IMR-90 (cell line): Measurements from ENCODE around the gene PRUNE2. TPM values are rescaled to one million over a fixed set of nuclear protein-coding genes. Genes with fewer than 3 reads are reported as not detected.

Experiments
- ATAC-seq: fragments of 200-7000 bp; cut with Tn5 transposase; 2 replicates; pipeline ENCODE4 v1.9.1; 2020; ENCODE audit warnings: low read depth, mild to moderate bottlenecking, moderate library complexity
- BruUV-seq: library from RNA; stranded (reverse); fragments of 400-500 nt; replicated peaks from 2 replicates; lab custom pipeline; 2021; lab: Mats Ljungman, UMichigan
- CTCF ChIA-PET: fragments of 300-600 bp; formaldehyde crosslinking; extraction: SDS; loops from one replicate; lab custom pipeline; 2021; ENCODE audit warnings: antibody characterized with exemption; lab: Yijun Ruan, JAX
- POLR2A ChIA-PET: fragments of 300-600 bp; sonication (Branson Sonifier 250); formaldehyde crosslinking; loops from one replicate; lab custom pipeline; 2022; ENCODE audit warnings: antibody characterized with exemption; ENCODE audit not compliant: unreplicated experiment; lab: Charles Lee
- DNase-seq: peaks from one replicate; pipeline ENCODE4 v3.0.0; 2013
- H2AFZ ChIP-seq: replicated peaks from 2 replicates; pipeline ENCODE3; 2013; ENCODE audit warnings: low read length, mild to moderate bottlenecking; ENCODE audit not compliant: poor library complexity
- H2AK5ac ChIP-seq: 2 replicates; pipeline ENCODE4 v1.6.1; 2013; ENCODE audit warnings: low read depth, low read length, inconsistent platforms
- H2AK9ac ChIP-seq: replicated peaks from 2 replicates; pipeline ENCODE3; 2013; ENCODE audit warnings: mild to moderate bottlenecking, low read depth, low read length, moderate library complexity; ENCODE audit not compliant: poor library complexity
- H2BK120ac ChIP-seq: 2 replicates; pipeline ENCODE4 v1.6.1; 2013; ENCODE audit warnings: low read depth, low read length, inconsistent platforms
- H2BK15ac ChIP-seq: 3 replicates; pipeline ENCODE4 v1.6.1; 2013; ENCODE audit warnings: low read depth, low read length, inconsistent platforms
- H2BK20ac ChIP-seq: 2 replicates; pipeline ENCODE4 v1.6.1; 2013; ENCODE audit warnings: low read depth, mild to moderate bottlenecking, inconsistent platforms, low read length, moderate library complexity
- H2BK5ac ChIP-seq: 2 replicates; pipeline ENCODE4 v1.6.1; 2013; ENCODE audit warnings: mild to moderate bottlenecking, low read depth, low read length, inconsistent platforms; ENCODE audit not compliant: poor library complexity, severe bottlenecking
- H3K14ac ChIP-seq: replicated peaks from 2 replicates; pipeline ENCODE4 v1.6.1; 2013; ENCODE audit warnings: low read depth, low read length, inconsistent platforms
- H3K18ac ChIP-seq: 2 replicates; pipeline ENCODE4 v1.6.1; 2013; ENCODE audit warnings: low read depth, low read length, control low read depth
- H3K23ac ChIP-seq: 2 replicates; pipeline ENCODE4 v1.6.1; 2013; ENCODE audit warnings: low read depth, low read length, inconsistent platforms
- H3K27ac ChIP-seq: 2 replicates; pipeline ENCODE4 v1.5.1; 2013; ENCODE audit warnings: mild to moderate bottlenecking, control low read depth, low read length; ENCODE audit not compliant: insufficient read depth
- H3K27me3 ChIP-seq: 2 replicates; pipeline ENCODE4 v1.6.1; 2013; ENCODE audit warnings: low read length; ENCODE audit not compliant: control insufficient read depth, insufficient read depth
- H3K36me3 ChIP-seq: 2 replicates; pipeline ENCODE4 v1.6.1; 2013; ENCODE audit warnings: low read length, mixed read lengths; ENCODE audit not compliant: control insufficient read depth, insufficient read depth
- H3K4ac ChIP-seq: 2 replicates; pipeline ENCODE4 v1.6.1; 2013; ENCODE audit warnings: low read depth, low read length, inconsistent platforms
- H3K4me1 ChIP-seq: 2 replicates; pipeline ENCODE4 v1.6.1; 2013; ENCODE audit warnings: low read length, mixed read lengths; ENCODE audit not compliant: control insufficient read depth, insufficient read depth
- H3K4me2 ChIP-seq: 2 replicates; pipeline ENCODE4 v1.6.1; 2013; ENCODE audit warnings: low read depth, mild to moderate bottlenecking, control low read depth, low read length, moderate library complexity
- H3K4me3 ChIP-seq: 2 replicates; pipeline ENCODE4 v1.5.1; 2013; ENCODE audit warnings: low read depth, mild to moderate bottlenecking, control low read depth, low read length, moderate library complexity; ENCODE audit not compliant: insufficient read depth
- H3K56ac ChIP-seq: 2 replicates; pipeline ENCODE4 v1.6.1; 2013; ENCODE audit warnings: low read length, inconsistent platforms; ENCODE audit not compliant: insufficient read depth; ENCODE audit errors: extremely low read depth
- H3K79me1 ChIP-seq, 2 experiments: 2 replicates each; pipeline ENCODE4 v1.6.1; 2013; ENCODE audit warnings: low read length in 2 of 2, inconsistent platforms in 1 of 2, low read depth in 1 of 2
- H3K9ac ChIP-seq: 2 replicates; pipeline ENCODE4 v1.6.1; 2013; ENCODE audit warnings: low read depth, low read length, control low read depth
- H3K9me1 ChIP-seq: 2 replicates; pipeline ENCODE4 v1.6.1; 2013; ENCODE audit warnings: low read length, inconsistent platforms; ENCODE audit not compliant: insufficient read depth
- H3K9me3 ChIP-seq: 2 replicates; pipeline ENCODE4 v1.6.1; 2013; ENCODE audit warnings: low read length; ENCODE audit not compliant: control insufficient read depth, insufficient read depth
- H4K20me1 ChIP-seq: 2 replicates; pipeline ENCODE4 v1.6.1; 2013; ENCODE audit warnings: low read length, inconsistent platforms; ENCODE audit not compliant: insufficient read depth
- H4K5ac ChIP-seq: 2 replicates; pipeline ENCODE4 v1.6.1; 2013; ENCODE audit warnings: mild to moderate bottlenecking, low read depth, low read length, control low read depth
- H4K8ac ChIP-seq, 2 experiments: 2 replicates each; pipeline ENCODE4 v1.6.1; 2013; ENCODE audit warnings: low read depth in 2 of 2, low read length in 2 of 2, control low read depth in 1 of 2, inconsistent platforms in 1 of 2
- H4K91ac ChIP-seq: 2 replicates; pipeline ENCODE4 v1.6.1; 2013; ENCODE audit warnings: low read depth, low read length, inconsistent platforms; ENCODE audit not compliant: insufficient read depth
- CEBPB ChIP-seq: IDR thresholded peaks from 2 replicates; pipeline ENCODE4 v1.6.1; 2012; ENCODE audit warnings: low read depth, low read length, improper control_type of control experiment
- POLR2A ChIP-seq: IDR thresholded peaks from 2 replicates; pipeline ENCODE4 v1.6.1; 2012; ENCODE audit warnings: mild to moderate bottlenecking, low read depth, low read length
- RCOR1 ChIP-seq: IDR thresholded peaks from 2 replicates; pipeline ENCODE4 v1.6.1; 2012; ENCODE audit warnings: mild to moderate bottlenecking, low read length, improper control_type of control experiment; ENCODE audit not compliant: insufficient replicate concordance
- SMC3 ChIP-seq: fragments of 150-350 bp; IDR thresholded peaks from 2 replicates; pipeline ENCODE4 v1.6.1; 2016; ENCODE audit warnings: low read depth, mild to moderate bottlenecking, antibody characterized with exemption, low read length, moderate library complexity
- WGBS, 2 experiments: methylation state at CpG; one replicate each; pipeline versions ENCODE4 v1.1.5 to v1.1.7; 2013; ENCODE audit warnings: missing lambda C conversion rate in 2 of 2; ENCODE audit not compliant: insufficient read length in 1 of 2; ENCODE audit errors: extremely low coverage in 2 of 2; 5-methylcytosine and 5-hydroxymethylcytosine counted together
- dilution Hi-C: fragments of 300-500 bp; cut with HindIII; formaldehyde crosslinking; loops from one replicate; pipeline ENCODE4 v1.14.3; 2018; ENCODE audit warnings: low sequenced_read_pairs; ENCODE audit not compliant: unreplicated experiment
- in situ Hi-C: fragments of 300-500 bp; cut with MboI; formaldehyde crosslinking; loops from 3 replicates; pipeline ENCODE4 v1.14.3; 2019; ENCODE audit warnings: low sequenced_read_pairs, inconsistent platforms, mixed read lengths
- intact Hi-C: fragments of 100-400 bp; cut with micrococcal nuclease; formaldehyde crosslinking; loops from 2 replicates; pipeline ENCODE4 v1.10.0; 2022
- polyA plus RNA-seq, 3 experiments: library from polyadenylated mRNA; depleted of rRNA; stranded (reverse); fragments of >200 nt; gene quantifications; 2 replicates each; pipeline ENCODE4 v1.2.3, GENCODE V29; 2012; ENCODE audit warnings: low replicate concordance in 1 of 3
- total RNA-seq: library from RNA; depleted of rRNA; stranded (reverse); fragments of >200 nt; gene quantifications from 2 replicates; pipeline ENCODE4 v1.2.3, GENCODE V29; 2012

PRUNE2 gene
- total and polyA plus RNA-seq, 2 of the 4 experiments (the other 2 are of a cell fraction): 0.70 to 1.6 TPM

DNA sequence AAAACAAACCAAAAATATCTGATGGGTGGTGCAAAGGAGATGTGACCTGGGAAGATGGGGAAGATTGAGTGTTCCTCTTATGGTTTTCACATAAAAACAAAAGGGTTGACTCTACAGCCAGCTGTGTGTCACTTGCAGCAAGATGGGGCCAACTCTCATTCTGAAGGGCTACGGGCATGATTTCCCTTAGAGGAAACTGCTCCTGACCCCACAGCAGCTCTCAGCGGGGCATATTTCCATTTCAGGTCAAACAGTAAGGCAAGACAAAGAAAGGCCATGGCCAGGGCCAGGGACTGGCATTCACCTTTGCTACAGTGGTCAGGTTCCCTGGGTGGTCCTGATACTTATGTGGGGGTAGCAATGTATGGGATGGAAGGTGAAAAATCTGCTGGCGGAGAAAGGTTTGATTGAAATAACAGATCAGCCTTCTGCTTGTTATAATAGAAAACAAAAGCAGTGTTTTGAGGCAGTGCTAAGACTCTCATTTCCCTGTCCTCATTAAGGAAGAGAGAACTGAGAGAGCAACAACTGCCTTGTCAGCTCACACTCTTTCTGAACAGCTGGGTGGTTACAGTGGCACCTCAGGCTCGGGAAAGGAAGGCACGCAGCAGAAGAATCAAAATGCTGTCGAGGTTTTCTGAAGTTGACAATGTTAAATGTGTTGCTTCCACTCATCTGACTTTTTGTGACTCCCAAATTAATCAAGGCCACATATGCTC is 262.4 kb downstream of the PRUNE2 start:
- TF ChIP-seq SMC3 (no peak), CEBPB (no peak), POLR2A (no peak), RCOR1 (no peak)
- Histone ChIP-seq H2BK120ac (no peak overlapping the region), H3K4ac (no peak overlapping the region), H3K27me3 (no peaks in the 10 kb centered on the region), H3K23ac (no peak overlapping the region), H3K36me3 (no peaks in the 10 kb centered on the region), H3K14ac (no peak overlapping the region), H3K4me2 (no peak overlapping the region), H3K4me1 (no peaks in the 10 kb centered on the region), H2AK5ac (no peak overlapping the region), H4K8ac (no peak overlapping the region), H3K79me1 (no peaks in the 10 kb centered on the region), H2AK9ac (no peak overlapping the region), H3K27ac (no peak overlapping the region), H3K18ac (no peak overlapping the region), H3K56ac (no peak overlapping the region), H2AFZ (no peak overlapping the region), H3K9ac (no peak overlapping the region), H3K9me3 (no peaks in the 10 kb centered on the region), H3K4me3 (no peak overlapping the region), H2BK20ac (no peak overlapping the region), H4K5ac (no peak overlapping the region), H2BK15ac (no peak overlapping the region), H2BK5ac (no peak overlapping the region), H4K91ac (no peak overlapping the region), H3K9me1 (no peaks in the 10 kb centered on the region), H4K20me1 (no peaks in the 10 kb centered on the region)
- in situ Hi-C loops: no loop called here
- intact Hi-C loops: no loop called here
- DNase-seq (no peak), ATAC-seq (no peak)
- 47% methylated on average over 3 of the region's 6 CpGs; no CpG with 5 or more reads in 1 of the 2 experiments for WGBS, 2 experiments
- dilution Hi-C loops: no loop called here
- ChIA-PET POLR2A (no interaction called here), CTCF (no interaction called here)
- BruUV-seq: no TSS peak
